BJ (cell line): ENCODE measurements around the gene CACNA2D3. TPM values are rescaled to one million over a fixed set of nuclear protein-coding genes. Genes with fewer than 3 reads are reported as not detected.

ENCODE experiments used
- CTCF ChIA-PET: fragments of 350-600 bp; formaldehyde crosslinking; extraction: SDS; loops from one replicate; lab custom pipeline; 2021; ENCODE audit warnings: antibody characterized with exemption, inconsistent platforms; lab: Yijun Ruan, JAX
- POLR2A ChIA-PET: fragments of 300-600 bp; sonication (Branson Sonifier 250); formaldehyde crosslinking; extraction: SDS; loops from one replicate; lab custom pipeline; 2021; ENCODE audit warnings: antibody characterized with exemption; lab: Charles Lee
- DNase-seq: peaks from one replicate; pipeline ENCODE4 v3.0.0-alpha.2; 2011; ENCODE audit warnings: low read depth
- H3K27me3 ChIP-seq: 2 replicates; pipeline ENCODE4 v1.6.0; 2011; ENCODE audit warnings: low read length; ENCODE audit not compliant: control insufficient read depth, insufficient read depth
- H3K36me3 ChIP-seq: 2 replicates; pipeline ENCODE4 v1.5.1; 2011; ENCODE audit warnings: low read length; ENCODE audit not compliant: control insufficient read depth, insufficient read depth
- H3K4me3 ChIP-seq: 2 replicates; pipeline ENCODE4 v1.5.1; 2011; ENCODE audit warnings: low read depth, mild to moderate bottlenecking, control low read depth, low read length
- polyA plus RNA-seq: library from polyadenylated mRNA; depleted of rRNA; stranded (reverse); fragments of >200 nt; gene quantifications from 2 replicates; pipeline ENCODE4 v1.2.3, GENCODE V29; 2011
- TF ChIP-seq, protein P1 (sequence below): IDR thresholded peaks from 2 replicates; pipeline ENCODE4 v1.5.1; 2011; ENCODE audit warnings: low read depth, mild to moderate bottlenecking, control low read depth, inconsistent platforms, low read length, moderate library complexity; ENCODE audit not compliant: insufficient read depth

The CACNA2D3 gene
- polyA plus RNA-seq, 1 experiment, result 0.56 TPM

DNA sequence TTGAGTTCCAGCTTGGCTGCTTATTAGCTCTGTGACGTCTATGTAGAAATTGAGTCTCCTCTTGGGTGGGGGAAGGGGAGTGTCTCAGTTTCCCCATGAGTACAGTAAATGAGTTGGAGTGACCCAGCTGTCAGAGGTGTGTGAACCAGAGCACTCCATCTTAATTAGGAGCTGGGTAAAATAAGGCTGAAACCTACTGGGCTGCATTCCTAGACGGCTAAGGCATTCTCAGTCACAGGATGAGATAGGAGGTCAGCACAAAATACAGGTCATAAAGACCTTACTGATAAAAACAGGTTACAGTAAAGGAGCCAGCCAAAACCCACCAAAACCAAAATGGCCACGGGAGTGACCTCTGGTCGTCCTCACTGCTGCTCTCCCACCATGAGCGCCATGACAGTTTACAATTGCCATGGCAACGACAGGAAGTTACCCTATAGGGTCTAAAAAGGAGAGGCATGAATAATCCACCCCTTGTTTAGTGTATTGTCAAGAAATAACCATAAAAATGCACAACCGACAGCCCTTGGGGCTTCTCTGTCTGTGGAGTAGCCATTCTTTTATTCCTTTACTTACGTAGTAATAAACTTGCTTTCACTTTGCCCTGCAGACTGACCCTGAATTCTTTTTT lies 222.4 kb downstream of the CACNA2D3 start:
- H3K36me3 ChIP-seq, result no peaks in the 10 kb centered on the region
- no peaks in the 10 kb centered on the region for H3K27me3 ChIP-seq
- TF ChIP-seq, protein P1, sequence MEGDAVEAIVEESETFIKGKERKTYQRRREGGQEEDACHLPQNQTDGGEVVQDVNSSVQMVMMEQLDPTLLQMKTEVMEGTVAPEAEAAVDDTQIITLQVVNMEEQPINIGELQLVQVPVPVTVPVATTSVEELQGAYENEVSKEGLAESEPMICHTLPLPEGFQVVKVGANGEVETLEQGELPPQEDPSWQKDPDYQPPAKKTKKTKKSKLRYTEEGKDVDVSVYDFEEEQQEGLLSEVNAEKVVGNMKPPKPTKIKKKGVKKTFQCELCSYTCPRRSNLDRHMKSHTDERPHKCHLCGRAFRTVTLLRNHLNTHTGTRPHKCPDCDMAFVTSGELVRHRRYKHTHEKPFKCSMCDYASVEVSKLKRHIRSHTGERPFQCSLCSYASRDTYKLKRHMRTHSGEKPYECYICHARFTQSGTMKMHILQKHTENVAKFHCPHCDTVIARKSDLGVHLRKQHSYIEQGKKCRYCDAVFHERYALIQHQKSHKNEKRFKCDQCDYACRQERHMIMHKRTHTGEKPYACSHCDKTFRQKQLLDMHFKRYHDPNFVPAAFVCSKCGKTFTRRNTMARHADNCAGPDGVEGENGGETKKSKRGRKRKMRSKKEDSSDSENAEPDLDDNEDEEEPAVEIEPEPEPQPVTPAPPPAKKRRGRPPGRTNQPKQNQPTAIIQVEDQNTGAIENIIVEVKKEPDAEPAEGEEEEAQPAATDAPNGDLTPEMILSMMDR, result no peak
- ChIA-PET POLR2A (no interaction called here), CTCF (no interaction called here)
- no peak overlapping the region for H3K4me3 ChIP-seq
- DNase-seq, result no peak

DNA sequence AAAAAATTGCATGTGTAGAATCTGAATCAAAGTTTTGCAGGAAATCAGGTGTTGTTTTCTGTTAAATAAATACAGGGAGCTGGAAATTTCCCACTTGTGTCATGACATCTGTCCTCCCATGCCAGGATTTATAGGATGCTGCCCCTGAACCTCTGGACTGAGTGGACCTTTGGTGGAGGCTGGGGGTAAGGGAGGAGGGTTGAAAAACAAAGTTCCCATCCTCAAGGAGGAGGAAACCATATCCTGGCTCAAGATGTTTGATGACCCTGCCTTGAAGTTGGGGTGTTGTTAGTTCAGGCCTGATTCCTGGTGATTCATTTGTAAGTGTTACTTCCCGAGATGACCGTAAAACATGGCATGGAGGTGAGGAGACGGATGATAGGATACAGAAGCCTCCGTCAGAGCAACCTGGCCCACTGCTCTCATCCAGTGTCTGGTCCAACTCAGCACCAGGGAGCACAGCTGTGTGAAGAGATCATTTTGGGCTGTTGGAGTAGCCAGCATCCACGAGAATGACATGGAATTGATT lies 223.6 kb downstream of the CACNA2D3 start:
- Histone ChIP-seq H3K36me3 (no peaks in the 10 kb centered on the region), H3K4me3 (no peak overlapping the region)
- CTCF ChIA-PET, result no interaction called here

DNA sequence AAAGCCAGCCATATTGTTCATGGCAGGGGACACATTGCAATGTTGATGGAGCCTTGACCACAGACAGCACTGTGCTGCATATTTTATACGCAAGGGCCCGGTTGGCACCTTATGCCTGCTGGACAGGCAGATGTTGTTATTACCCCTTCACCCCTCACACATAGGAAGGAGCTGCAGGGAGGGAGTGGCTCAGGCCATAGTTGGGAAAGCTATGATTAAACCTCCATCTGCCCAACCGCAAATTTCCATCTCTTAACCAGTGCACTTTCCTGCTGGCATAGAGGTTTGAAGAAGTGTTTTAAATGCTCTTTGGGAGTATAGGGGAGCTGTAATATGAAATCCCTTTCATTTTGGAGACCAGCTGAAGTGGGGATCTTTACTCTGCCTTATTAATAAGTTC lies 224.7 kb downstream of the CACNA2D3 start:
- ChIA-PET CTCF (no interaction called here), POLR2A (no interaction called here)
- Histone ChIP-seq H3K27me3 (no peaks in the 10 kb centered on the region), H3K36me3 (no peaks in the 10 kb centered on the region), H3K4me3 (no peak overlapping the region)
- no peak for DNase-seq
- TF ChIP-seq, protein P1, result no peak

More for the DNA sequence above, 223.6 kb downstream of the CACNA2D3 start:
- POLR2A ChIA-PET, result no interaction called here
- no peaks in the 10 kb centered on the region for H3K27me3 ChIP-seq
- DNase-seq, result no peak
- TF ChIP-seq, protein P1, result no peak

DNA sequence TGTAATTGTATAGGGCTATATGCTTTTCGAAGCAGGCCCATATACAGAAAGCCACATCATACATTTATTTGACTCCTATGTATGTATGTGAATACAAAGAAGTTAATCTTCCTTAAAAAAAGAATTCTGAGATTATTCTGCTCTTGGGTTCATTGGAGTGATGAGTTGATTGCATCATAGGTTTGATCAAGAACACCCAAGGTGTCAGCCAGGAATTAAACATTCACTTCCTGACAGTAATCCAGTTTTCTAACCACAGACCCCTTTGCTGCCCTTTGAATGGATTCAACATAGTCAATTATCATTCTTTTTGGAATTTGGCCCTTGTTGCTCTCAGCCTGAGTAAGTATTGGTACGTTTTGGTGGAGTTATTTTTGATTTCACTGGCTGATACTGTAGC lies 225.6 kb downstream of the CACNA2D3 start:
- Histone ChIP-seq H3K4me3 (no peak overlapping the region), H3K27me3 (no peaks in the 10 kb centered on the region), H3K36me3 (no peaks in the 10 kb centered on the region)
- TF ChIP-seq, protein P1, result no peak
- DNase-seq, result no peak
- ChIA-PET POLR2A (no interaction called here), CTCF (no interaction called here)

DNA sequence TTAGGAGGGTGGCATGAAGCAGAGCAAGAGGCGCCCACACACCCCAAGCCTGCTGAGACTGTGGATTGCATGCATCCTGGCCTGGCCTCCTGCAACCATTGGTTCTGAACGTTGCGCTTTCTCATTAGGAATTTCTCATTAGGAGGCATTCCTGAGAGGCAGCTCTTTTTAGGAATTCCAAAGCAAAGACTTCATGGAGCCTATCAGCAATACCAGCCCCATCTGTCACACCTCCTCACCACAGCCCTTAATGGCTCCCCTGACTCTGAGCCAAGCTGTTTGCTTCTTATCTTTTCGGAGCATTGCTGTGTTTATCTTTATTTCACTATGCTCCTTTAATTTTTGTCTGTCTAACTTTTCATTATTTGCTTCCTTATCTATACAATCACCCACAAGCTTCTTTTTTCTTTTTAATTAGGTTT lies 226.9 kb downstream of the CACNA2D3 start:
- Histone ChIP-seq H3K36me3 (no peaks in the 10 kb centered on the region), H3K4me3 (no peak overlapping the region), H3K27me3 (no peaks in the 10 kb centered on the region)
- TF ChIP-seq, protein P1, result no peak
- DNase-seq, result no peak
- ChIA-PET POLR2A (no interaction called here), CTCF (interaction anchor here (0.9 kb wide), 1 partner anchor 8 kb away, joined by 3 read pairs; no protein-coding TSS in a partner anchor)
